Left colon (tissue), 2 donors: ENCODE measurements around the gene SERPINC1. TPM values are rescaled to one million over a fixed set of nuclear protein-coding genes. Genes with fewer than 3 reads are reported as not detected.
"Not testable (repeated sequence)": the region's sequence is repeated elsewhere in the genome, so short reads cannot be mapped to it uniquely, and the experiment has no call there.

ENCODE experiments used
- ATAC-seq: fragments of 200-7000 bp; cut with Tn5 transposase; one replicate; pipeline ENCODE4 v1.9.1; 2020; ENCODE audit warnings: mild to moderate bottlenecking, moderate library complexity
- DNase-seq, 2 donors: peaks; one replicate each; pipeline ENCODE4 v3.0.0-alpha.2; 2020
- intact Hi-C, 2 donors: fragments of 100-400 bp; cut with DNase I in 1 of 2; cut with micrococcal nuclease in 1 of 2; formaldehyde crosslinking; loops; one replicate each; pipeline versions ENCODE4 v1.11.2 to v1.14.0; 2022; cut with DNase I, micrococcal nuclease
- total RNA-seq, 2 donors: library from RNA; stranded (reverse); fragmentation: NEBNext Ultra II Directional; extraction: Animal tissue kit (Norgen Biotek cat#: 25700); gene quantifications; one replicate each; pipeline ENCODE4 v1.2.1, GENCODE V29; 2021
- donor health status: DM: no; HTN: no; CAD: no.
- donor health status: DM: yes; HTN: yes; CAD: no.

Gene SERPINC1
- total RNA-seq, 2 donors from 2014 or later = 0.49 TPM; not detected in 1

GRCh38 chr1:173900992-173901391 lies 16.1 kb downstream of the SERPINC1 start:
- DNase-seq = no peak
- intact Hi-C loops = no loop called here
- ATAC-seq = no peak

- intact Hi-C loops = no loop called here
- ATAC-seq (no peak), DNase-seq (no peak)
Measured at GRCh38 chr1:173900427-173900826, 16.7 kb downstream of the SERPINC1 start.

- intact Hi-C loops = no loop called here
- no peak for DNase-seq
Measured at GRCh38 chr1:173894189-173894588, 22.9 kb downstream of the SERPINC1 start.

GRCh38 chr1:173893611-173894010 lies 23.5 kb downstream of the SERPINC1 start:
- ATAC-seq = peak; percentile 46
- DNase-seq = no peak
- intact Hi-C loops = no loop called here

More at GRCh38 chr1:173894189-173894588, 22.9 kb downstream of the SERPINC1 start:
- no peak for ATAC-seq

GRCh38 chr1:173889885-173890284 lies 27.2 kb downstream of the SERPINC1 start:
- intact Hi-C loops = no loop called here
- ATAC-seq = no peak
- DNase-seq = no peak

GRCh38 chr1:173888749-173889148 lies 28.4 kb downstream of the SERPINC1 start:
- intact Hi-C loops = no loop called here
- DNase-seq (no peak), ATAC-seq (no peak)

- ATAC-seq = no peak
- no peak for DNase-seq
- intact Hi-C loops = no loop called here
Measured at GRCh38 chr1:173887627-173888026, 29.5 kb downstream of the SERPINC1 start.

- intact Hi-C loops = no loop called here
- ATAC-seq = no peak
- no peak for DNase-seq
Measured at GRCh38 chr1:173886746-173887611, 30.1 kb downstream of the SERPINC1 start.

- ATAC-seq = no peak
- intact Hi-C loops = no loop called here
- DNase-seq = no peak
Measured at GRCh38 chr1:173884701-173885100, 32.4 kb downstream of the SERPINC1 start.

GRCh38 chr1:173881117-173881516 lies 36.0 kb downstream of the SERPINC1 start:
- DNase-seq, ATAC-seq, intact Hi-C loops: not testable (repeated sequence)

- ATAC-seq (no peak), DNase-seq (no peak)
- intact Hi-C loops = no loop called here
Measured at GRCh38 chr1:173878251-173878650, 38.9 kb downstream of the SERPINC1 start.

- ATAC-seq = no peak
- no peak for DNase-seq
- intact Hi-C loops = no loop called here
Measured at GRCh38 chr1:173876732-173877131, 40.4 kb downstream of the SERPINC1 start.

GRCh38 chr1:173871500-173871899 lies 45.6 kb downstream of the SERPINC1 start:
- DNase-seq = no peak
- no peak for ATAC-seq
- intact Hi-C loops = no loop called here

GRCh38 chr1:173871091-173871490 lies 46.0 kb downstream of the SERPINC1 start:
- no peak for DNase-seq
- intact Hi-C loops = no loop called here
- no peak for ATAC-seq

- intact Hi-C loops = no loop called here
- DNase-seq = peak; percentile 49 to 52
- no peak for ATAC-seq
Measured at GRCh38 chr1:173870252-173871075, 46.7 kb downstream of the SERPINC1 start.

- peak; percentile 16 for ATAC-seq
- no peak for DNase-seq
- intact Hi-C loops = no loop called here
Measured at GRCh38 chr1:173869021-173869359, 48.1 kb downstream of the SERPINC1 start.

GRCh38 chr1:173868266-173869020 lies 48.7 kb downstream of the SERPINC1 start, which contains the start of gene ZBTB37:
ZBTB37 (plus strand) TSS chr1:173868380; CDS start chr1:173870226, 1,846 bp downstream.
- DNase-seq (peak; percentile 96 to 97), ATAC-seq (peak; percentile 82)
- intact Hi-C loops = no loop called here

- ATAC-seq (peak; percentile 83), DNase-seq (peak; percentile 99 to 100)
- intact Hi-C loops = no loop called here
Measured at GRCh38 chr1:173867753-173868265, 49.3 kb downstream of the SERPINC1 start, which contains the start of gene GAS5. GAS5 (minus strand) TSS chr1:173867989.
